H9 (cell line): ENCODE results near the gene CELF4. TPM values are rescaled to one million over a fixed set of nuclear protein-coding genes. Genes with fewer than 3 reads are reported as not detected.

Experiments used
- DNase-seq: peaks from one replicate; pipeline ENCODE4 v3.0.0-alpha.2; 2017
- H2AFZ ChIP-seq: one replicate; pipeline ENCODE4 v1.6.1; 2013; ENCODE audit warnings: mild to moderate bottlenecking, low read length, control low read depth, moderate library complexity
- H2AK5ac ChIP-seq: 2 replicates; pipeline ENCODE4 v1.6.1; 2013; ENCODE audit warnings: low read length, control low read depth, mixed read lengths; ENCODE audit not compliant: insufficient read length
- H2BK120ac ChIP-seq: one replicate; pipeline ENCODE4 v1.6.1; 2013; ENCODE audit warnings: low read depth, mild to moderate bottlenecking, low read length, control low read depth, inconsistent platforms; ENCODE audit not compliant: poor library complexity, severe bottlenecking
- H2BK12ac ChIP-seq: 2 replicates; pipeline ENCODE4 v1.6.1; 2013; ENCODE audit warnings: low read length, control low read depth, mixed read lengths, low read depth; ENCODE audit not compliant: insufficient read length
- H2BK15ac ChIP-seq: 2 replicates; pipeline ENCODE4 v1.6.1; 2013; ENCODE audit warnings: low read depth, low read length, control low read depth
- H2BK20ac ChIP-seq: one replicate; pipeline ENCODE4 v1.6.1; 2013; ENCODE audit warnings: low read depth, mild to moderate bottlenecking, low read length, control low read depth, inconsistent platforms; ENCODE audit not compliant: poor library complexity, severe bottlenecking
- H2BK5ac ChIP-seq: 2 replicates; pipeline ENCODE4 v1.6.1; 2013; ENCODE audit warnings: low read length, control low read depth, mixed read lengths; ENCODE audit not compliant: insufficient read length
- H3K14ac ChIP-seq: 2 replicates; pipeline ENCODE4 v1.6.1; 2013; ENCODE audit warnings: low read length, control low read depth; ENCODE audit not compliant: insufficient read depth
- H3K18ac ChIP-seq: 2 replicates; pipeline ENCODE4 v1.6.1; 2013; ENCODE audit warnings: low read depth, mild to moderate bottlenecking, mixed read lengths, low read length, control low read depth; ENCODE audit not compliant: insufficient read length
- H3K23ac ChIP-seq: 2 replicates; pipeline ENCODE4 v1.6.1; 2013; ENCODE audit warnings: low read length, control low read depth, mixed read lengths, low read depth; ENCODE audit not compliant: insufficient read length
- H3K23me2 ChIP-seq: 2 replicates; pipeline ENCODE4 v1.6.1; 2013; ENCODE audit warnings: low read depth, mild to moderate bottlenecking, mixed read lengths, low read length, control low read depth; ENCODE audit not compliant: insufficient read length, poor library complexity, severe bottlenecking
- H3K27ac ChIP-seq: 2 replicates; pipeline ENCODE4 v1.5.1; 2013; ENCODE audit warnings: low read length, control low read depth, mixed read lengths, low read depth; ENCODE audit not compliant: insufficient read length
- H3K27me3 ChIP-seq: 2 replicates; pipeline ENCODE4 v1.6.1; 2013; ENCODE audit warnings: low read length, control low read depth, inconsistent platforms; ENCODE audit not compliant: insufficient read depth
- H3K4ac ChIP-seq: 2 replicates; pipeline ENCODE4 v1.6.1; 2013; ENCODE audit warnings: low read depth, mild to moderate bottlenecking, control low read depth, inconsistent platforms, low read length, moderate library complexity
- H3K4me1 ChIP-seq: 2 replicates; pipeline ENCODE4 v1.6.1; 2013; ENCODE audit warnings: low read length, control low read depth, inconsistent platforms; ENCODE audit not compliant: insufficient read depth
- H3K4me2 ChIP-seq: 2 replicates; pipeline ENCODE4 v1.6.1; 2013; ENCODE audit warnings: low read length, control low read depth, mixed read lengths; ENCODE audit not compliant: insufficient read length, insufficient read depth
- H3K56ac ChIP-seq: 2 replicates; pipeline ENCODE4 v1.6.1; 2013; ENCODE audit warnings: low read depth, mild to moderate bottlenecking, mixed read lengths, low read length, control low read depth; ENCODE audit not compliant: insufficient read length
- H3K79me1 ChIP-seq: 2 replicates; pipeline ENCODE4 v1.6.1; 2013; ENCODE audit warnings: low read depth, mild to moderate bottlenecking, moderate library complexity, low read length, control low read depth, inconsistent platforms; ENCODE audit not compliant: insufficient read depth, poor library complexity, severe bottlenecking
- H3K79me2 ChIP-seq: 2 replicates; pipeline ENCODE4 v1.6.1; 2013; ENCODE audit warnings: low read length, control low read depth, inconsistent platforms; ENCODE audit not compliant: insufficient read depth
- H3K9ac ChIP-seq: 2 replicates; pipeline ENCODE4 v1.6.1; 2013; ENCODE audit warnings: low read length, control low read depth, mixed read lengths; ENCODE audit not compliant: insufficient read length; ENCODE audit errors: extremely low read depth
- H3K9me3 ChIP-seq: one replicate; pipeline ENCODE4 v1.6.1; 2013; ENCODE audit warnings: low read depth, low read length, inconsistent platforms; ENCODE audit not compliant: control insufficient read depth
- H3T11ph ChIP-seq: one replicate; pipeline ENCODE4 v1.6.1; 2013; ENCODE audit warnings: mild to moderate bottlenecking, low read length, control low read depth, inconsistent platforms
- H4K20me1 ChIP-seq: one replicate; pipeline ENCODE4 v1.6.1; 2013; ENCODE audit not compliant: control insufficient read depth, insufficient read length, insufficient read depth
- H4K5ac ChIP-seq: 2 replicates; pipeline ENCODE4 v1.6.1; 2013; ENCODE audit warnings: low read depth, mild to moderate bottlenecking, mixed read lengths, low read length, control low read depth; ENCODE audit not compliant: insufficient read length
- H4K8ac ChIP-seq: replicated peaks from 2 replicates; pipeline ENCODE4 v1.6.1; 2013; ENCODE audit warnings: low read length, control low read depth, mixed read lengths, low read depth; ENCODE audit not compliant: insufficient read length
- H4K91ac ChIP-seq: 2 replicates; pipeline ENCODE4 v1.6.1; 2013; ENCODE audit warnings: low read depth, mild to moderate bottlenecking, moderate library complexity, mixed read lengths, low read length, control low read depth; ENCODE audit not compliant: insufficient read length
- H3K27ac Mint-ChIP-seq, 3 experiments: 2 replicates in 2 of 3; 3 replicates in 1 of 3; pipeline ENCODE4 v1.8.0; 2020 to 2021; ENCODE audit warnings: mixed read lengths in 3 of 3, mild to moderate bottlenecking in 1 of 3, moderate library complexity in 1 of 3
- H3K27me3 Mint-ChIP-seq: 2 replicates; pipeline ENCODE4 v1.8.0; 2021; ENCODE audit warnings: low read depth, mild to moderate bottlenecking, moderate library complexity, mixed read lengths
- H3K36me3 Mint-ChIP-seq, 3 experiments: 2 replicates in 2 of 3; 3 replicates in 1 of 3; pipeline ENCODE4 v1.8.0; 2020 to 2021; ENCODE audit warnings: low read depth in 3 of 3, mixed read lengths in 3 of 3; ENCODE audit not compliant: insufficient read depth in 1 of 3
- H3K4me1 Mint-ChIP-seq, 2 experiments: 2 replicates each; pipeline ENCODE4 v1.8.0; 2020; ENCODE audit warnings: mixed read lengths in 2 of 2
- H3K4me3 Mint-ChIP-seq, 2 experiments: 2 replicates in 1 of 2; 3 replicates in 1 of 2; pipeline ENCODE4 v1.8.0; 2020 to 2021; ENCODE audit warnings: mild to moderate bottlenecking in 2 of 2, mixed read lengths in 2 of 2, moderate library complexity in 1 of 2
- H3K9me3 Mint-ChIP-seq, 2 experiments: 2 replicates in 1 of 2; 3 replicates in 1 of 2; pipeline ENCODE4 v1.8.0; 2020; ENCODE audit warnings: mild to moderate bottlenecking in 2 of 2, mixed read lengths in 2 of 2, moderate library complexity in 1 of 2
- CTCF ChIP-seq: fragments of 200-600 bp; sonication (generic); conservative IDR thresholded peaks from 3 replicates; pipeline ENCODE4 v1.8.0; 2021; ENCODE audit warnings: antibody characterized with exemption, mild to moderate bottlenecking
- WGBS: extraction: QIAGEN DNeasy Blood & Tissue Kit; methylation state at CpG from one replicate; pipeline ENCODE4 v1.1.7; 2013; ENCODE audit warnings: missing lambda C conversion rate, low lambda C conversion rate, mixed read lengths; ENCODE audit not compliant: insufficient read length; ENCODE audit errors: extremely low coverage; 5-methylcytosine and 5-hydroxymethylcytosine counted together
- total RNA-seq: library from RNA; stranded (reverse); gene quantifications from 2 replicates; pipeline ENCODE4 v1.2.1, GENCODE V29; 2021

The CELF4 gene
- total RNA-seq, 1 experiment from 2014 or later: 1.1 TPM

DNA sequence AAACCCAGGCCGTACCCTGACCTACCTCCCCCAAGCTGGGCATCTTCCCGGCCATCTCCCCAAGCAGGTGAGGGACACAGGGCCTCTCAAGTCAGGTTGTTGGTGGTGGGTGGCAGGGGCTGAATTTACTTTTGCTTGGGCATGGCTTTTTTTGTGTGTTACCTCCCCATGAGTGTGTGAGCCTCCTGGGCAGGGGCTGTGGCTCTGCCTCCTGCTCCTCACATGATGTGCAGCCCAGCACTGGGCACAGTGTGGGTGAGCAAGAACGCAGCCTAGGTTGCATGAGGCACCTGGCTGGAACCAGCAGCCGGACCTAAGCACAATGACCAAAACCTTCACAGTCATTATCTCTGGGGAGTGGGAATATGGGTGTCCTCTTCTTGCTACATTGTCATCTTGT, 22.3 kb downstream of the CELF4 start:
- Histone ChIP-seq H3K14ac (peak overlapping the region; percentile 14; the same call in 1 of the 2 replicates), H4K20me1 (no peaks in the 10 kb centered on the region), H2AK5ac (no peak overlapping the region), H3K27me3 (no peaks in the 10 kb centered on the region), H3K4me2 (no peak overlapping the region), H2BK15ac (no peak overlapping the region), H3K23ac (no peak overlapping the region), H2BK120ac (no peak overlapping the region), H3K27ac (no peak overlapping the region), H3K4me1 (peaks cover 3% of the 10 kb centered on the region; the same call in 1 of the 2 replicates), H3K18ac (no peak overlapping the region), H2AFZ (no peak overlapping the region), H4K5ac (no peak overlapping the region), H4K91ac (no peak overlapping the region), H3K79me1 (no peaks in the 10 kb centered on the region), H2BK5ac (no peak overlapping the region), H3K4ac (no peak overlapping the region), H3T11ph (no peak overlapping the region), H2BK12ac (no peak overlapping the region), H3K56ac (no peak overlapping the region), H3K9ac (no peak overlapping the region), H3K23me2 (peaks cover 4% of the 10 kb centered on the region), H2BK20ac (no peak overlapping the region), H3K79me2 (no peaks in the 10 kb centered on the region), H3K9me3 (no peaks in the 10 kb centered on the region), H4K8ac (no peak overlapping the region)
- Mint-ChIP-seq H3K9me3 (no peaks in the 10 kb centered on the region), H3K27ac (no peak overlapping the region), H3K36me3 (no peaks in the 10 kb centered on the region), H3K27me3 (peaks cover 31% of the 10 kb centered on the region), H3K4me1 (peaks cover 13 to 32% of the 10 kb centered on the region in 2 experiments), H3K4me3 (no peak overlapping the region)
- no peak for DNase-seq
- TF ChIP-seq CTCF: no peak
- no CpG with 5 or more reads among the region's 4 CpGs for WGBS
